Endothelial cell of umbilical vein (primary cell): ENCODE measurements around the gene CEP85. TPM values are rescaled to one million over a fixed set of nuclear protein-coding genes. Genes with fewer than 3 reads are reported as not detected.
A peak's percentile ranks its signal among the peaks of the same experiment; 100 is the strongest.

ENCODE experiments used
- BruUV-seq: library from RNA; stranded (reverse); fragments of 400-500 nt; replicated peaks from 2 replicates; lab custom pipeline; 2021; lab: Mats Ljungman, UMichigan
- CTCF ChIA-PET: fragments of 300-600, 350-600 bp; sonication (Branson Sonifier 250); formaldehyde crosslinking; loops from one replicate; lab custom pipeline; 2021; ENCODE audit warnings: antibody characterized with exemption, inconsistent platforms; lab: Charles Lee
- POLR2A ChIA-PET: fragments of 300-600, 350-600 bp; sonication (Branson Sonifier 250); formaldehyde crosslinking; loops from one replicate; lab custom pipeline; 2021; ENCODE audit warnings: antibody characterized with exemption, inconsistent platforms; lab: Charles Lee
- DNase-seq: peaks from one replicate; pipeline ENCODE4 v3.0.0-alpha.2; 2011; ENCODE audit warnings: low read depth, low spot score
- FAIRE-seq: peaks from 2 replicates; lab custom pipeline; 2011; peaks lifted over from hg19 to GRCh38; lab: Jason Lieb, UNC
- H2AFZ ChIP-seq: 2 replicates; pipeline ENCODE4 v1.6.0; 2012; ENCODE audit warnings: low read depth, low read length, control low read depth, inconsistent platforms
- H3K27ac ChIP-seq: 2 replicates; pipeline ENCODE4 v1.5.1; 2011; ENCODE audit warnings: low read depth, mild to moderate bottlenecking, control low read depth, low read length, moderate library complexity; ENCODE audit not compliant: insufficient read depth
- H3K27me3 ChIP-seq, 2 experiments: 2 replicates each; pipeline versions ENCODE4 v1.6.0 to v1.6.1; 2011; ENCODE audit warnings: low read length in 2 of 2, mixed read lengths in 1 of 2; ENCODE audit not compliant: control insufficient read depth in 2 of 2, insufficient read depth in 2 of 2
- H3K36me3 ChIP-seq, 2 experiments: 2 replicates in 1 of 2; 3 replicates in 1 of 2; pipeline ENCODE4 v1.5.1; 2011; ENCODE audit warnings: low read length in 2 of 2, mild to moderate bottlenecking in 1 of 2, moderate library complexity in 1 of 2; ENCODE audit not compliant: control insufficient read depth in 2 of 2, insufficient read depth in 2 of 2; ENCODE audit errors: extremely low read depth in 1 of 2
- H3K4me1 ChIP-seq: 3 replicates; pipeline ENCODE4 v1.5.1; 2011; ENCODE audit warnings: mild to moderate bottlenecking, low read length; ENCODE audit not compliant: control insufficient read depth, insufficient read depth; ENCODE audit errors: extremely low read depth
- H3K4me2 ChIP-seq: 2 replicates; pipeline ENCODE4 v1.6.1; 2011; ENCODE audit warnings: low read length, control low read depth, mixed read lengths; ENCODE audit not compliant: insufficient read depth
- H3K4me3 ChIP-seq, 3 experiments: fragments of 200-600 bp in 1 of 3; sonication (generic), shearing (Covaris generic) in 1 of 3; replicated peaks in 1 of 3; 2 replicates each; pipeline ENCODE4 v1.5.1; 2011 to 2016; ENCODE audit warnings: control low read depth in 3 of 3, low read length in 3 of 3, mild to moderate bottlenecking in 2 of 3, inconsistent platforms in 1 of 3, low read depth in 1 of 3, moderate library complexity in 1 of 3; ENCODE audit not compliant: insufficient read depth in 1 of 3
- H3K79me2 ChIP-seq: 2 replicates; pipeline ENCODE4 v1.6.0; 2012; ENCODE audit warnings: low read length, inconsistent platforms; ENCODE audit not compliant: control insufficient read depth, insufficient read depth
- H3K9ac ChIP-seq: replicated peaks from 2 replicates; pipeline ENCODE3; 2011; ENCODE audit warnings: low read length, control low read depth; ENCODE audit not compliant: insufficient read depth; ENCODE audit errors: extremely low read depth
- H3K9me1 ChIP-seq: replicated peaks from 3 replicates; pipeline ENCODE4 v1.6.0; 2011; ENCODE audit warnings: mild to moderate bottlenecking, low read length; ENCODE audit not compliant: control insufficient read depth, insufficient read depth; ENCODE audit errors: extremely low read depth
- H3K9me3 ChIP-seq: replicated peaks from 2 replicates; pipeline ENCODE4 v1.5.1; 2012; ENCODE audit warnings: low read length, inconsistent platforms; ENCODE audit not compliant: control insufficient read depth, insufficient read depth
- H4K20me1 ChIP-seq: replicated peaks from 2 replicates; pipeline ENCODE3; 2011; ENCODE audit warnings: mild to moderate bottlenecking, low read length; ENCODE audit not compliant: control insufficient read depth, insufficient read depth; ENCODE audit errors: extremely low read depth
- EZH2 ChIP-seq: IDR thresholded peaks from 2 replicates; pipeline ENCODE4 v1.6.1; 2012; ENCODE audit warnings: borderline replicate concordance, low read depth, mild to moderate bottlenecking, moderate library complexity, low read length, inconsistent platforms; ENCODE audit not compliant: severe bottlenecking
- FOS ChIP-seq: IDR thresholded peaks from 2 replicates; pipeline ENCODE4 v1.6.1; 2011; ENCODE audit warnings: mild to moderate bottlenecking, low read length, moderate library complexity, borderline replicate concordance; ENCODE audit not compliant: insufficient read depth
- GATA2 ChIP-seq: IDR thresholded peaks from 2 replicates; pipeline ENCODE4 v1.7.0; 2011; ENCODE audit warnings: low read depth, mild to moderate bottlenecking, moderate library complexity, mixed read lengths, low read length; ENCODE audit not compliant: insufficient read length, insufficient read depth
- JUN ChIP-seq: IDR thresholded peaks from 2 replicates; pipeline ENCODE4 v1.6.1; 2011; ENCODE audit warnings: borderline replicate concordance, low read depth; ENCODE audit not compliant: insufficient read length, insufficient read depth
- MAX ChIP-seq: IDR thresholded peaks from 2 replicates; pipeline ENCODE4 v1.6.1; 2011; ENCODE audit not compliant: insufficient read depth, insufficient read length
- MYC ChIP-seq: IDR thresholded peaks from one replicate; pipeline ENCODE4 v1.6.1; 2011; ENCODE audit warnings: mild to moderate bottlenecking, low read depth, low read length
- POLR2A ChIP-seq: IDR thresholded peaks from 2 replicates; pipeline ENCODE4 v1.6.1; 2012; ENCODE audit warnings: low read depth, mild to moderate bottlenecking, control low read depth, low read length
- POLR2AphosphoS5 ChIP-seq: IDR thresholded peaks from 2 replicates; pipeline ENCODE4 v1.6.1; 2012; ENCODE audit warnings: low read depth, mild to moderate bottlenecking, control low read depth, low read length, moderate library complexity; ENCODE audit not compliant: insufficient read depth
- dilution Hi-C: fragments of 300-500 bp; cut with MboI; formaldehyde crosslinking; loops from one replicate; pipeline ENCODE4 v1.15.0; 2019; ENCODE audit warnings: low sequenced_read_pairs; ENCODE audit not compliant: extremely low pct_ligation_motif_present
- intact Hi-C: fragments of 100-400 bp; cut with micrococcal nuclease; formaldehyde crosslinking; loops from one replicate; pipeline ENCODE4 v1.10.0; 2022
- polyA plus RNA-seq, 4 experiments: library from polyadenylated mRNA; depleted of rRNA in 3 of 4; stranded (reverse) in 3 of 4; unstranded in 1 of 4; fragments of >200 nt; gene quantifications; 2 replicates each; pipeline versions ENCODE4 v1.2.1 to v1.2.3, GENCODE V29; 2011 to 2012; ENCODE audit warnings: missing spikeins in 1 of 4
- total RNA-seq: library from RNA; stranded (reverse); gene quantifications from 2 replicates; pipeline ENCODE4 v1.2.3, GENCODE V29; 2021
- TF ChIP-seq, protein P1 (sequence below), 2 donors: IDR thresholded peaks; 1 replicate in 1 of 2; 2 replicates in 1 of 2; pipeline ENCODE4 v1.5.1; 2011; ENCODE audit warnings: low read length in 2 of 2, mild to moderate bottlenecking in 2 of 2, moderate library complexity in 2 of 2, control low read depth in 1 of 2, inconsistent platforms in 1 of 2, low read depth in 1 of 2; ENCODE audit not compliant: insufficient read depth in 1 of 2; ENCODE audit errors: extremely low read depth in 1 of 2

The CEP85 gene
- total and polyA plus RNA-seq, 2 donors (not counting 3 experiments of a cell fraction or from before 2014, with no cell fraction given): 15.2 to 17.8 TPM

- Histone ChIP-seq H3K36me3 (peaks cover 3 to 10% of the 10 kb centered on the region in 2 experiments), H3K9ac (peak overlapping the region; percentile 82), H3K79me2 (peaks cover 31% of the 10 kb centered on the region), H2AFZ (no peak overlapping the region), H3K9me1 (no peaks in the 10 kb centered on the region), H3K4me2 (peak overlapping the region; percentile 53), H4K20me1 (no peaks in the 10 kb centered on the region), H3K27me3 (no peaks in the 10 kb centered on the region), H3K4me1 (peaks cover 45% of the 10 kb centered on the region), H3K27ac (peak overlapping the region; percentile 82), H3K9me3 (no peaks in the 10 kb centered on the region), H3K4me3 (peak overlapping the region in 2 of 3 experiments; percentile 69 to 95)
- ChIA-PET CTCF (interaction anchor here (0.6 to 9.1 kb wide), 11 partner anchors 7 to 174 kb away, joined by 3 to 132 read pairs (median 4); partner anchors contain the start of genes CD52, CEP85 and ZNF593), POLR2A (interaction anchor here (0.7 kb wide), 1 partner anchor 391 kb away, joined by 3 read pairs; no protein-coding TSS in a partner anchor)
- TF ChIP-seq EZH2: no peak
- TF ChIP-seq MYC: no peak
- TF ChIP-seq JUN: no peak
- TF ChIP-seq, protein P1, sequence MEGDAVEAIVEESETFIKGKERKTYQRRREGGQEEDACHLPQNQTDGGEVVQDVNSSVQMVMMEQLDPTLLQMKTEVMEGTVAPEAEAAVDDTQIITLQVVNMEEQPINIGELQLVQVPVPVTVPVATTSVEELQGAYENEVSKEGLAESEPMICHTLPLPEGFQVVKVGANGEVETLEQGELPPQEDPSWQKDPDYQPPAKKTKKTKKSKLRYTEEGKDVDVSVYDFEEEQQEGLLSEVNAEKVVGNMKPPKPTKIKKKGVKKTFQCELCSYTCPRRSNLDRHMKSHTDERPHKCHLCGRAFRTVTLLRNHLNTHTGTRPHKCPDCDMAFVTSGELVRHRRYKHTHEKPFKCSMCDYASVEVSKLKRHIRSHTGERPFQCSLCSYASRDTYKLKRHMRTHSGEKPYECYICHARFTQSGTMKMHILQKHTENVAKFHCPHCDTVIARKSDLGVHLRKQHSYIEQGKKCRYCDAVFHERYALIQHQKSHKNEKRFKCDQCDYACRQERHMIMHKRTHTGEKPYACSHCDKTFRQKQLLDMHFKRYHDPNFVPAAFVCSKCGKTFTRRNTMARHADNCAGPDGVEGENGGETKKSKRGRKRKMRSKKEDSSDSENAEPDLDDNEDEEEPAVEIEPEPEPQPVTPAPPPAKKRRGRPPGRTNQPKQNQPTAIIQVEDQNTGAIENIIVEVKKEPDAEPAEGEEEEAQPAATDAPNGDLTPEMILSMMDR (IDR thresholded peaks at IDR 0.05; ENCODE audit: extremely low read depth in 1 of 2, insufficient read depth in 1 of 2, low read depth in 1 of 2, low read length in 2 of 2): no peak
- no peak for TF ChIP-seq POLR2AphosphoS5
- no peak for TF ChIP-seq POLR2A
- TF ChIP-seq GATA2: no peak
- no peak for TF ChIP-seq MAX
- TF ChIP-seq FOS: no peak
- FAIRE-seq (peak; percentile 67), DNase-seq (peak; percentile 39)
- BruUV-seq: no TSS peak
- dilution Hi-C loops (no loop called here), intact Hi-C loops (loop anchor here (5.0 kb wide), 2 partner anchors 193 to 242 kb away; partner anchors contain the start of gene HMGN2)
Measured at GRCh38 chr1:26278724-26279455, 44.9 kb downstream of the CEP85 start.
